ENCODE data around the gene CMPK2. TPM values are rescaled to one million over a fixed set of nuclear protein-coding genes. Genes with fewer than 3 reads are reported as not detected.

Gene CMPK2
- total RNA-seq, 4 donors from 2014 or later, result 0.53 to 4.9 (median 1.7) TPM

- TF ChIP-seq, protein P1, sequence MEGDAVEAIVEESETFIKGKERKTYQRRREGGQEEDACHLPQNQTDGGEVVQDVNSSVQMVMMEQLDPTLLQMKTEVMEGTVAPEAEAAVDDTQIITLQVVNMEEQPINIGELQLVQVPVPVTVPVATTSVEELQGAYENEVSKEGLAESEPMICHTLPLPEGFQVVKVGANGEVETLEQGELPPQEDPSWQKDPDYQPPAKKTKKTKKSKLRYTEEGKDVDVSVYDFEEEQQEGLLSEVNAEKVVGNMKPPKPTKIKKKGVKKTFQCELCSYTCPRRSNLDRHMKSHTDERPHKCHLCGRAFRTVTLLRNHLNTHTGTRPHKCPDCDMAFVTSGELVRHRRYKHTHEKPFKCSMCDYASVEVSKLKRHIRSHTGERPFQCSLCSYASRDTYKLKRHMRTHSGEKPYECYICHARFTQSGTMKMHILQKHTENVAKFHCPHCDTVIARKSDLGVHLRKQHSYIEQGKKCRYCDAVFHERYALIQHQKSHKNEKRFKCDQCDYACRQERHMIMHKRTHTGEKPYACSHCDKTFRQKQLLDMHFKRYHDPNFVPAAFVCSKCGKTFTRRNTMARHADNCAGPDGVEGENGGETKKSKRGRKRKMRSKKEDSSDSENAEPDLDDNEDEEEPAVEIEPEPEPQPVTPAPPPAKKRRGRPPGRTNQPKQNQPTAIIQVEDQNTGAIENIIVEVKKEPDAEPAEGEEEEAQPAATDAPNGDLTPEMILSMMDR (IDR thresholded peaks at IDR 0.05), result no peak
- no peak for TF ChIP-seq POLR2A (IDR thresholded peaks at IDR 0.05)
- no peak overlapping the region for H3K4me3 ChIP-seq
- no peaks in the 10 kb centered on the region for H3K36me3 ChIP-seq
- DNase-seq, result no peak
- intact Hi-C loops (cut with DNase I), result no loop called here
- WGBS, 2 donors, result 78 to 88% methylated on average over 2 of the region's 2 CpGs
- no peak overlapping the region for H3K27ac ChIP-seq
- H3K4me1 ChIP-seq, result no peaks in the 10 kb centered on the region
- no peaks in the 10 kb centered on the region for H3K27me3 ChIP-seq
- no peaks in the 10 kb centered on the region for H3K9me3 ChIP-seq
These were observed 6.7 kb upstream of the CMPK2 start for GRCh38 chr2:6872394-6872793.

DNA sequence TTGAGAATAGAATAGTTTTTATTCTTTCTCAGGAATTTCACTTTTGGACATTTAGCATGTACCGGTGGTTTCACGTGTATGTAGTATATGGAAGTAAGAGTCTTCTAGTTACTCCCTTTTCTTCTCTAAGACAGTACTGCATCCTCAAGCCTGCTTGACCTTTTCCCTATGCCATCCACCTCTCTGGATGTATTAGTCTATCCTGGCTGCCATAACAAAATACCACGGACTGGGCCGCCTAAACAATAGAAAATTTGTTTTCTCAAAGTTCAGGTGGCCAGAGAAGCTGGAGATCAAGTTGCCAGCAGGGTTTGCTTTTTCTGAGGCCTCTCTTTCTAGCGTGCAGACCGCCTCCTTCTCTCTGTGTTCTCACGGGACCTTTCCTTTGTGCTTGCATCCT lies 1.3 kb upstream of the CMPK2 start:
- TF ChIP-seq, protein P1 (IDR thresholded peaks at IDR 0.05), result no peak
- no peak for TF ChIP-seq POLR2A (IDR thresholded peaks at IDR 0.05)
- Histone ChIP-seq H3K27ac (no peak overlapping the region), H3K4me3 (no peak overlapping the region), H3K36me3 (no peaks in the 10 kb centered on the region), H3K4me1 (peaks cover 6 to 23% (median 8%) of the 10 kb centered on the region in 3 donors), H3K27me3 (no peaks in the 10 kb centered on the region), H3K9me3 (no peaks in the 10 kb centered on the region)
- intact Hi-C loops (cut with DNase I), result no loop called here
- 85 to 89% methylated on average over 7 of the region's 7 CpGs for WGBS, 2 donors
- no peak for DNase-seq

DNA sequence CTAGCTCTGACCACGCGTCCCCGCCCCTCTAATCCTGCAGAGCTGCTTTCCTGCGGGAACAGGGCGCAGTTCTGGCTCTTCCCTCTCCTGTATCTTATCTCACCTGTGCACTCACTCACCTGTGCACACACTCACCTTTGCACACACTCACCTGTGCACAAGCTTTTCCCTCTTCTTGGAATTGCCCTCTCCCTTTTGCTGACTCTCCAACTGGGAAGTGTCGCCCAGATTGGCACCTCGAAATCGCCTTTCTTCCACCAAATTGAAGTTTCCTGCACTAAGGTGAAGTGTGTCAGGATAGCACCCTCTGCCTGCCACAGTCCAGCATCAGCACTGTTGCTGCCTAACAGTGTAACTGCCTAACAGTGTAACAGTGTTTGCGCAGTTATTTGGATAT lies 566 bp upstream of the CMPK2 start:
- no peak for TF ChIP-seq POLR2A (IDR thresholded peaks at IDR 0.05)
- TF ChIP-seq, protein P1 (IDR thresholded peaks at IDR 0.05), result peak in 5 of 6 experiments; percentile 23 to 55 (median 40)
- H3K27me3 ChIP-seq, result no peaks in the 10 kb centered on the region
- peaks cover 6 to 23% (median 8%) of the 10 kb centered on the region in 3 donors for H3K4me1 ChIP-seq
- no peaks in the 10 kb centered on the region for H3K9me3 ChIP-seq
- H3K36me3 ChIP-seq, result peaks cover 0 to 2% (median 0%) of the 10 kb centered on the region in 3 donors
- peak overlapping the region; percentile 72 to 89 (median 80) for H3K27ac ChIP-seq
- DNase-seq, result no peak
- intact Hi-C loops (cut with DNase I), result no loop called here
- H3K4me3 ChIP-seq, result peak overlapping the region; percentile 66 to 90 (median 81)
- WGBS, 2 donors, result 2 to 6% methylated on average over 7 to 9 of the region's 9 CpGs

DNA sequence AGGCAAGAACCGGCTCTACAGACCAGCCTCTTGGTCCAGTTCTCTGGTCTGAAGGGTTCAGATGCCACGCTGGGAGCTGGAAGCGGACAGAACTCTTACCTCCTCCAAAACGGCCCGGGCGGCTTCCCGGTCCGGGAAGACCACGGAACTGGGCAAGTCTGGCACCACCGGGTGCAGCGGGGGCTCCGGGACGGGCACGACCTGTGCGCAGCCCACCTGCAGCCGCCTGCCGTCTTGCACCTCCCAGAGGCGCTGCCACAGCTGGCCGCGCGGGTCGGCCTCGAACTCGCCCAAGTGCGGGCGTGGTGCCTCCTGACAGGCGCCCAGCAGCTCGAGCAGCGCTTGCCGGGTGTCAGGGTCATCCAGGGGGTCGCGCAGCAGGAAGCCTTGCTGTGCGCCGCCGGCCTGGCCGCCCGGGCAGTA lies 773 bp downstream of the CMPK2 start:
- 20% methylated on average over 5 of the region's 37 CpGs; no CpG with 5 or more reads in 1 of the 2 donors for WGBS, 2 donors
- Histone ChIP-seq H3K9me3 (peaks cover 0 to 7% (median 0%) of the 10 kb centered on the region in 3 donors), H3K27me3 (no peaks in the 10 kb centered on the region), H3K27ac (peak overlapping the region; percentile 72 to 89 (median 80)), H3K36me3 (peaks cover 0 to 15% (median 0%) of the 10 kb centered on the region in 3 donors), H3K4me1 (peaks cover 6 to 23% (median 8%) of the 10 kb centered on the region in 3 donors), H3K4me3 (peak overlapping the region; percentile 66 to 90 (median 81))
- intact Hi-C loops (cut with DNase I), result no loop called here
- DNase-seq, result no peak
- no peak for TF ChIP-seq POLR2A (IDR thresholded peaks at IDR 0.05)
- TF ChIP-seq, protein P1 (IDR thresholded peaks at IDR 0.05), result no peak

DNA sequence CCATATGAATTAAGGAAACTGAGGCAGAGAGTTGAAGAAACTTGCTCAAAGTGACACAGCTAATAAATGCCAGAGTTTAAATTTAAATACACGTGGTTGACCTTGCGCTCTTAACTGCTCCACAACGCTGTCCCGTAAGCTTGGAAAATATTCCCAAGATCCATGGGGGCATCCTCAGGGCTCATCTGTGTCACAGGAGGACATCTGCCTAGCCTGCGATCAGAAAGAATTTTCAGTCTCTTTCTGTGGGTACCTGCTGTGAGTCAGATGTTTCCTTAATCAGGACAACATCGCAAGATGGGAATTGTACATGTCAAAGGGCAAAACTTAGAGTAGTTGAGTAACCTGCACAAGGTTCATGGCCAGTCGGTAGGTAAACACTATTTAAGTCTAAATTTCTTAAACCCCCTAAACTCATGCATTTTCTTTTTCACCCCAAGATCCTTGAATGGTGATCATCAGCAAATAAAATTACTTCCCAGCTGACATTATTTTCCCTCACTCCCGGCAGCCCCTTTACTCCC lies 1.4 kb downstream of the CMPK2 start:
- Histone ChIP-seq H3K4me3 (peak overlapping the region in 2 of 4 donors; percentile 88 to 90), H3K4me1 (peaks cover 6 to 23% (median 8%) of the 10 kb centered on the region in 3 donors), H3K9me3 (peaks cover 0 to 13% (median 0%) of the 10 kb centered on the region in 3 donors), H3K27ac (no peak overlapping the region), H3K27me3 (no peaks in the 10 kb centered on the region), H3K36me3 (peaks cover 0 to 21% (median 0%) of the 10 kb centered on the region in 3 donors)
- TF ChIP-seq POLR2A (IDR thresholded peaks at IDR 0.05), result no peak
- TF ChIP-seq, protein P1 (IDR thresholded peaks at IDR 0.05), result no peak
- 64 to 68% methylated on average over 8 of the region's 8 CpGs for WGBS, 2 donors
- DNase-seq, result no peak
- intact Hi-C loops (cut with DNase I), result no loop called here
